ENCODE results near the gene GRIN2A.

DNA sequence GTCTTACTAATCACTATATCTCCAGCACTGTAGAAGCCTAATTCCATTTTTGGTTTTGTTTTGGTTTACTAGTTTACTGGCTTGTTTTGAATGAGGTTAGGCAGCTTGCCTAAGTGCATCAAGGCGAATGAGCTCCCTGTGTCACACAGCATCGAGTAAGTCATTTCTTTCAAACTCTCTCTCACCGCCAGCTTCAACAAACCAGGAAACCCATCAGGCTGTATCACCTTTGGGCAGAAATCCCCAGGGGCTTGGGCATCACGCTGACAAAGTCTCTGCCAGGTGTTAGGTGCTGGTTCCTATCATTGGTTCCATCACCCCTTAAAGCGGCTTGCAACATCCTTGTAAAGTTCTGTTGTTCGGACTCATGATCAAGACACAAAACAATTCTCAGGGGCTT is 226.6 kb downstream of the GRIN2A start:
- TF ChIP-seq EZH2 (IDR thresholded peaks at IDR 0.05; ENCODE audit: low read depth, low read length, severe bottlenecking) (no peak), EP300 (IDR thresholded peaks at IDR 0.05; ENCODE audit: borderline replicate concordance in 1 of 2, low read depth in 2 of 2, low read length in 2 of 2) (no peak), POLR2A (IDR thresholded peaks at IDR 0.05; ENCODE audit: control extremely low read depth in 1 of 2, low read depth in 2 of 2, low read length in 2 of 2) (no peak), FOSL1 (IDR thresholded peaks at IDR 0.05; ENCODE audit: insufficient read depth, low read depth, low read length) (no peak), PHF8 (conservative IDR thresholded peaks at IDR 0.05; ENCODE audit: low read depth, low read length) (no peak)
- TF ChIP-seq, protein P1, sequence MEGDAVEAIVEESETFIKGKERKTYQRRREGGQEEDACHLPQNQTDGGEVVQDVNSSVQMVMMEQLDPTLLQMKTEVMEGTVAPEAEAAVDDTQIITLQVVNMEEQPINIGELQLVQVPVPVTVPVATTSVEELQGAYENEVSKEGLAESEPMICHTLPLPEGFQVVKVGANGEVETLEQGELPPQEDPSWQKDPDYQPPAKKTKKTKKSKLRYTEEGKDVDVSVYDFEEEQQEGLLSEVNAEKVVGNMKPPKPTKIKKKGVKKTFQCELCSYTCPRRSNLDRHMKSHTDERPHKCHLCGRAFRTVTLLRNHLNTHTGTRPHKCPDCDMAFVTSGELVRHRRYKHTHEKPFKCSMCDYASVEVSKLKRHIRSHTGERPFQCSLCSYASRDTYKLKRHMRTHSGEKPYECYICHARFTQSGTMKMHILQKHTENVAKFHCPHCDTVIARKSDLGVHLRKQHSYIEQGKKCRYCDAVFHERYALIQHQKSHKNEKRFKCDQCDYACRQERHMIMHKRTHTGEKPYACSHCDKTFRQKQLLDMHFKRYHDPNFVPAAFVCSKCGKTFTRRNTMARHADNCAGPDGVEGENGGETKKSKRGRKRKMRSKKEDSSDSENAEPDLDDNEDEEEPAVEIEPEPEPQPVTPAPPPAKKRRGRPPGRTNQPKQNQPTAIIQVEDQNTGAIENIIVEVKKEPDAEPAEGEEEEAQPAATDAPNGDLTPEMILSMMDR (IDR thresholded peaks at IDR 0.05; ENCODE audit: control extremely low read depth in 1 of 3, insufficient read depth in 1 of 3, low read depth in 1 of 3, low read length in 3 of 3) = no peak
